Measurements from ENCODE around the gene FAM47E. TPM values are rescaled to one million over a fixed set of nuclear protein-coding genes. Genes with fewer than 3 reads are reported as not detected.
"Not testable (repeated sequence)": the region's sequence is repeated elsewhere in the genome, so short reads cannot be mapped to it uniquely, and the experiment has no call there.

FAM47E gene
- polyA plus RNA-seq, 1 donor from 2014 or later = 3.7 TPM

- no peak overlapping the region for H3K4me3 ChIP-seq (ENCODE audit: low read length)
- no peaks in the 10 kb centered on the region for H3K9me3 ChIP-seq (ENCODE audit: low read length)
- no peak overlapping the region for H3K9ac ChIP-seq (ENCODE audit: low read length)
- no peaks in the 10 kb centered on the region for H3K9me2 ChIP-seq (ENCODE audit: insufficient read depth, low read length)
- no peaks in the 10 kb centered on the region for H3F3A ChIP-seq (ENCODE audit: insufficient read depth, low read length, poor library complexity, severe bottlenecking)
- H3K27me3 ChIP-seq (ENCODE audit: insufficient read depth, low read depth, low read length) = no peaks in the 10 kb centered on the region
- no peaks in the 10 kb centered on the region for H3K36me3 ChIP-seq (ENCODE audit: insufficient read depth, low read length)
- H3K79me2 ChIP-seq (replicated peaks; ENCODE audit: insufficient read depth, low read length) = no peaks in the 10 kb centered on the region
- no peak overlapping the region for H3K27ac ChIP-seq (ENCODE audit: low read length)
- H2AFZ ChIP-seq (ENCODE audit: low read depth, low read length) = no peak overlapping the region
- H3K4me2 ChIP-seq (ENCODE audit: low read length) = no peak overlapping the region
- no peak for TF ChIP-seq EZH2 (IDR thresholded peaks at IDR 0.05; ENCODE audit: borderline replicate concordance, insufficient read depth, low read length, poor library complexity, severe bottlenecking)
- no peak for TF ChIP-seq RAD21 (conservative IDR thresholded peaks at IDR 0.05)
- no peak for TF ChIP-seq MXI1 (conservative IDR thresholded peaks at IDR 0.05; ENCODE audit: poor library complexity, severe bottlenecking)
- TF ChIP-seq SMC3 (conservative IDR thresholded peaks at IDR 0.05; ENCODE audit: poor library complexity) = no peak
- H4K20me1 ChIP-seq (ENCODE audit: insufficient read depth) = no peaks in the 10 kb centered on the region
Observed at GRCh38 chr4:76282941-76283689, 31.6 kb downstream of the FAM47E start.

- Histone ChIP-seq H2AFZ (ENCODE audit: low read depth, low read length) (no peak overlapping the region), H3F3A (ENCODE audit: insufficient read depth, low read length, poor library complexity, severe bottlenecking) (no peaks in the 10 kb centered on the region), H3K27ac (ENCODE audit: low read length) (no peak overlapping the region), H3K4me3 (ENCODE audit: low read length) (no peak overlapping the region), H3K9me2 (ENCODE audit: insufficient read depth, low read length) (no peaks in the 10 kb centered on the region), H3K9me3 (ENCODE audit: low read length) (no peaks in the 10 kb centered on the region), H3K9ac (ENCODE audit: low read length) (no peak overlapping the region), H3K36me3 (ENCODE audit: insufficient read depth, low read length) (no peaks in the 10 kb centered on the region), H3K4me2 (ENCODE audit: low read length) (no peak overlapping the region), H3K27me3 (ENCODE audit: insufficient read depth, low read depth, low read length) (no peaks in the 10 kb centered on the region), H3K79me2 (replicated peaks; ENCODE audit: insufficient read depth, low read length) (no peaks in the 10 kb centered on the region), H4K20me1 (ENCODE audit: insufficient read depth) (no peaks in the 10 kb centered on the region)
- TF ChIP-seq EZH2 (IDR thresholded peaks at IDR 0.05; ENCODE audit: borderline replicate concordance, insufficient read depth, low read length, poor library complexity, severe bottlenecking) (no peak), SMC3 (conservative IDR thresholded peaks at IDR 0.05; ENCODE audit: poor library complexity) (no peak), TAF1 (IDR thresholded peaks at IDR 0.05; ENCODE audit: low read depth) (no peak), CTCF (IDR thresholded peaks at IDR 0.05; ENCODE audit: poor library complexity, severe bottlenecking) (no peak), MXI1 (conservative IDR thresholded peaks at IDR 0.05; ENCODE audit: poor library complexity, severe bottlenecking) (no peak), EP300 (conservative IDR thresholded peaks at IDR 0.05; ENCODE audit: poor library complexity, severe bottlenecking) (no peak)
Observed at GRCh38 chr4:76283900-76284299, 32.4 kb downstream of the FAM47E start.

GRCh38 chr4:76287811-76288210 is 36.3 kb downstream of the FAM47E start:
- H2AFZ ChIP-seq (ENCODE audit: low read depth, low read length); H3K9me3 ChIP-seq (ENCODE audit: low read length); H3K4me2 ChIP-seq (ENCODE audit: low read length); H3K27ac ChIP-seq (ENCODE audit: low read length); H3K9ac ChIP-seq (ENCODE audit: low read length); H3F3A ChIP-seq (ENCODE audit: insufficient read depth, low read length, poor library complexity, severe bottlenecking); H3K27me3 ChIP-seq (ENCODE audit: insufficient read depth, low read depth, low read length); H3K4me3 ChIP-seq (ENCODE audit: low read length); H3K9me2 ChIP-seq (ENCODE audit: insufficient read depth, low read length); H3K36me3 ChIP-seq (ENCODE audit: insufficient read depth, low read length); H4K20me1 ChIP-seq (ENCODE audit: insufficient read depth); H3K79me2 ChIP-seq (replicated peaks; ENCODE audit: insufficient read depth, low read length): not testable (repeated sequence)

Data from neural cell (in vitro differentiated cells).